ENCODE data around the gene EXOC4. TPM values are rescaled to one million over a fixed set of nuclear protein-coding genes. Genes with fewer than 3 reads are reported as not detected.

The EXOC4 gene
- total and polyA plus RNA-seq, 7 experiments from 2014 or later: 44.1 to 106 (median 74.2) TPM

- ChIA-PET CTCF (no interaction called here), POLR2A (no interaction called here)
- intact Hi-C loops (cut with micrococcal nuclease): no loop called here
- H3K4me3 Mint-ChIP-seq: no peak overlapping the region
- H3K9me3 Mint-ChIP-seq: peaks cover 0 to 5% (median 0%) of the 10 kb centered on the region in 11 donors
- Histone ChIP-seq H3K27me3 (ENCODE audit: control insufficient read depth in 2 of 2, insufficient read depth in 2 of 2, low read length in 2 of 2) (no peaks in the 10 kb centered on the region), H3K36me3 (ENCODE audit: control insufficient read depth in 2 of 3, insufficient read depth in 3 of 3, low read length in 3 of 3) (no peaks in the 10 kb centered on the region), H3K4me1 (ENCODE audit: control insufficient read depth in 2 of 2, insufficient read depth in 2 of 2, low read length in 2 of 2) (no peaks in the 10 kb centered on the region), H3K27ac (ENCODE audit: low read depth, low read length) (no peak overlapping the region), H3K9me3 (ENCODE audit: control insufficient read depth in 2 of 3, low read length in 3 of 3) (no peaks in the 10 kb centered on the region), H3K4me3 (ENCODE audit: low read length) (no peak overlapping the region)
- no peak overlapping the region for H3K27ac Mint-ChIP-seq
- H3K36me3 Mint-ChIP-seq: peaks cover 0 to 60% (median 22%) of the 10 kb centered on the region in 5 donors
- ATAC-seq (no peak), DNase-seq (no peak)
- H3K27me3 Mint-ChIP-seq: no peaks in the 10 kb centered on the region
- H3K4me1 Mint-ChIP-seq: peaks cover 0 to 3% (median 0%) of the 10 kb centered on the region in 7 donors
Measured at GRCh38 chr7:133976140-133976539, 723.3 kb downstream of the EXOC4 start.

- Histone ChIP-seq H3K36me3 (ENCODE audit: control insufficient read depth in 2 of 3, insufficient read depth in 3 of 3, low read length in 3 of 3) (no peaks in the 10 kb centered on the region), H3K27me3 (ENCODE audit: control insufficient read depth in 2 of 2, insufficient read depth in 2 of 2, low read length in 2 of 2) (no peaks in the 10 kb centered on the region), H3K9me3 (ENCODE audit: control insufficient read depth in 2 of 3, low read length in 3 of 3) (no peaks in the 10 kb centered on the region), H3K27ac (ENCODE audit: low read depth, low read length) (no peak overlapping the region), H3K4me1 (ENCODE audit: control insufficient read depth in 2 of 2, insufficient read depth in 2 of 2, low read length in 2 of 2) (no peaks in the 10 kb centered on the region), H3K4me3 (ENCODE audit: low read length) (no peak overlapping the region)
- Mint-ChIP-seq H3K36me3 (peaks cover 0 to 58% (median 20%) of the 10 kb centered on the region in 5 donors), H3K4me3 (no peak overlapping the region), H3K9me3 (peaks cover 0 to 5% (median 0%) of the 10 kb centered on the region in 11 donors), H3K27me3 (no peaks in the 10 kb centered on the region), H3K27ac (no peak overlapping the region), H3K4me1 (peaks cover 0 to 3% (median 0%) of the 10 kb centered on the region in 7 donors)
- POLR2A ChIA-PET: interaction anchor here (0.7 kb wide), 1 partner anchor 11 kb away, joined by 3 read pairs; no protein-coding TSS in a partner anchor
- CTCF ChIA-PET: no interaction called here
- intact Hi-C loops (cut with micrococcal nuclease): no loop called here
- DNase-seq (no peak), ATAC-seq (no peak)
Measured at GRCh38 chr7:133977409-133978274, 724.8 kb downstream of the EXOC4 start.

GRCh38 chr7:133978502-133979295 is 725.8 kb downstream of the EXOC4 start:
- CTCF ChIA-PET: no interaction called here

GRCh38 chr7:133980804-133981203 is 727.9 kb downstream of the EXOC4 start:
- DNase-seq (no peak), ATAC-seq (no peak)
- Mint-ChIP-seq H3K36me3 (peaks cover 0 to 41% (median 26%) of the 10 kb centered on the region in 5 donors), H3K27me3 (no peaks in the 10 kb centered on the region), H3K4me3 (no peak overlapping the region), H3K4me1 (peaks cover 0 to 3% (median 0%) of the 10 kb centered on the region in 7 donors), H3K27ac (no peak overlapping the region), H3K9me3 (peaks cover 0 to 9% (median 0%) of the 10 kb centered on the region in 11 donors)
- ChIA-PET POLR2A (no interaction called here), CTCF (interaction anchor here (0.6 kb wide), 1 partner anchor 51 kb away, joined by 3 read pairs; no protein-coding TSS in a partner anchor)
- intact Hi-C loops (cut with micrococcal nuclease): no loop called here
- H3K4me3 ChIP-seq (ENCODE audit: low read length): no peak overlapping the region
- no peak overlapping the region for H3K27ac ChIP-seq (ENCODE audit: low read depth, low read length)
- H3K9me3 ChIP-seq (ENCODE audit: control insufficient read depth in 2 of 3, low read length in 3 of 3): no peaks in the 10 kb centered on the region
- no peaks in the 10 kb centered on the region for H3K36me3 ChIP-seq (ENCODE audit: control insufficient read depth in 2 of 3, insufficient read depth in 3 of 3, low read length in 3 of 3)
- no peaks in the 10 kb centered on the region for H3K4me1 ChIP-seq (ENCODE audit: control insufficient read depth in 2 of 2, insufficient read depth in 2 of 2, low read length in 2 of 2)
- no peaks in the 10 kb centered on the region for H3K27me3 ChIP-seq (ENCODE audit: control insufficient read depth in 2 of 2, insufficient read depth in 2 of 2, low read length in 2 of 2)

More at GRCh38 chr7:133978502-133979295, 725.8 kb downstream of the EXOC4 start:
- DNase-seq (no peak), ATAC-seq (no peak)
- Histone ChIP-seq H3K36me3 (ENCODE audit: control insufficient read depth in 2 of 3, insufficient read depth in 3 of 3, low read length in 3 of 3) (no peaks in the 10 kb centered on the region), H3K4me3 (ENCODE audit: low read length) (no peak overlapping the region), H3K9me3 (ENCODE audit: control insufficient read depth in 2 of 3, low read length in 3 of 3) (no peaks in the 10 kb centered on the region), H3K27me3 (ENCODE audit: control insufficient read depth in 2 of 2, insufficient read depth in 2 of 2, low read length in 2 of 2) (no peaks in the 10 kb centered on the region), H3K4me1 (ENCODE audit: control insufficient read depth in 2 of 2, insufficient read depth in 2 of 2, low read length in 2 of 2) (no peaks in the 10 kb centered on the region), H3K27ac (ENCODE audit: low read depth, low read length) (no peak overlapping the region)
- peaks cover 0 to 48% (median 24%) of the 10 kb centered on the region in 5 donors for H3K36me3 Mint-ChIP-seq
- H3K4me3 Mint-ChIP-seq: no peak overlapping the region
- H3K27me3 Mint-ChIP-seq: no peaks in the 10 kb centered on the region
- H3K27ac Mint-ChIP-seq: no peak overlapping the region
- POLR2A ChIA-PET: no interaction called here
- intact Hi-C loops (cut with micrococcal nuclease): no loop called here
- peaks cover 0 to 5% (median 0%) of the 10 kb centered on the region in 11 donors for H3K9me3 Mint-ChIP-seq
- H3K4me1 Mint-ChIP-seq: peaks cover 0 to 3% (median 0%) of the 10 kb centered on the region in 7 donors

- Histone ChIP-seq H3K9me3 (ENCODE audit: control insufficient read depth in 2 of 3, low read length in 3 of 3) (no peaks in the 10 kb centered on the region), H3K27ac (ENCODE audit: low read depth, low read length) (no peak overlapping the region), H3K27me3 (ENCODE audit: control insufficient read depth in 2 of 2, insufficient read depth in 2 of 2, low read length in 2 of 2) (no peaks in the 10 kb centered on the region), H3K4me1 (ENCODE audit: control insufficient read depth in 2 of 2, insufficient read depth in 2 of 2, low read length in 2 of 2) (no peaks in the 10 kb centered on the region), H3K36me3 (ENCODE audit: control insufficient read depth in 2 of 3, insufficient read depth in 3 of 3, low read length in 3 of 3) (no peaks in the 10 kb centered on the region), H3K4me3 (ENCODE audit: low read length) (no peak overlapping the region)
- intact Hi-C loops (cut with micrococcal nuclease): no loop called here
- ChIA-PET CTCF (interaction anchor here (0.7 kb wide), 1 partner anchor 698 kb away, joined by 4 read pairs; no protein-coding TSS in a partner anchor), POLR2A (no interaction called here)
- DNase-seq (no peak), ATAC-seq (no peak)
- Mint-ChIP-seq H3K36me3 (peaks cover 0 to 22% (median 17%) of the 10 kb centered on the region in 5 donors), H3K4me1 (peaks cover 0 to 7% (median 0%) of the 10 kb centered on the region in 7 donors), H3K4me3 (no peak overlapping the region), H3K27ac (no peak overlapping the region), H3K9me3 (peaks cover 0 to 9% (median 0%) of the 10 kb centered on the region in 11 donors), H3K27me3 (no peaks in the 10 kb centered on the region)
Measured at GRCh38 chr7:133983685-133984419, 731.0 kb downstream of the EXOC4 start.

- Histone ChIP-seq H3K36me3 (ENCODE audit: control insufficient read depth in 2 of 3, insufficient read depth in 3 of 3, low read length in 3 of 3) (no peaks in the 10 kb centered on the region), H3K27ac (ENCODE audit: low read depth, low read length) (no peak overlapping the region), H3K27me3 (ENCODE audit: control insufficient read depth in 2 of 2, insufficient read depth in 2 of 2, low read length in 2 of 2) (no peaks in the 10 kb centered on the region), H3K9me3 (ENCODE audit: control insufficient read depth in 2 of 3, low read length in 3 of 3) (no peaks in the 10 kb centered on the region), H3K4me3 (ENCODE audit: low read length) (no peak overlapping the region), H3K4me1 (ENCODE audit: control insufficient read depth in 2 of 2, insufficient read depth in 2 of 2, low read length in 2 of 2) (no peaks in the 10 kb centered on the region)
- Mint-ChIP-seq H3K9me3 (peaks cover 0 to 4% (median 0%) of the 10 kb centered on the region in 11 donors), H3K4me1 (peaks cover 0 to 3% (median 0%) of the 10 kb centered on the region in 7 donors), H3K27me3 (no peaks in the 10 kb centered on the region), H3K36me3 (peaks cover 0 to 21% (median 11%) of the 10 kb centered on the region in 5 donors), H3K4me3 (no peak overlapping the region), H3K27ac (no peak overlapping the region)
- ATAC-seq (no peak), DNase-seq (no peak)
- ChIA-PET POLR2A (no interaction called here), CTCF (no interaction called here)
- intact Hi-C loops (cut with micrococcal nuclease): no loop called here
Measured at GRCh38 chr7:133985300-133985699, 732.4 kb downstream of the EXOC4 start.

All from naive thymus-derived CD4-positive, alpha-beta T cell (primary cell).